HG03521 (cell line): ENCODE results near the gene CRB1.
"Not testable (repeated sequence)": the region's sequence is repeated elsewhere in the genome, so short reads cannot be mapped to it uniquely, and the experiment has no call there.

Source experiments
- ATAC-seq: cut with Tn5 transposase; IDR thresholded peaks from one replicate; pipeline ENCODE4 v1.9.1; 2021; ENCODE audit warnings: mild to moderate bottlenecking, moderate library complexity; ENCODE audit not compliant: unreplicated experiment

The CRB1 gene

GRCh38 chr1:197453376-197454058 is 185.5 kb downstream of the CRB1 start:
- ATAC-seq, result no peak

GRCh38 chr1:197462539-197462938 is 194.5 kb downstream of the CRB1 start:
- ATAC-seq, result no peak

DNA sequence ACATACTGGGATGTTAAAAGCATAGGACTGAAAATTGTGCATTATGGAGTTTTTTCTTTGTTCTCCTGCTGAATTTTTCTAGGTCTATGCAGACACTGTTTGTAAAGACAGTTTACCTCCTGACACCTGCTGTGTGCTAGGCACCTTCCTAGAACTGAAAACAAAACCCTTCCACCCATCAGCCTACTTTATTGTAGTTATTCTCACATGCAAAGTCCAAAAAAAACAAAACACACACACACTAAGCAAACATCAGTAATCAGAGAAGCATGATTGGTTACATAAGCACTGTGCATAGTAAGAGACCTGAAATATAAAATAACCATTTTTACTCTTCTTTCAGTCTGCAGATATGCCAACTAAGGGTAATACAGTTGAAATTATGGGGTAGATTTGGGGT is 195.1 kb downstream of the CRB1 start:
- no peak for ATAC-seq

DNA sequence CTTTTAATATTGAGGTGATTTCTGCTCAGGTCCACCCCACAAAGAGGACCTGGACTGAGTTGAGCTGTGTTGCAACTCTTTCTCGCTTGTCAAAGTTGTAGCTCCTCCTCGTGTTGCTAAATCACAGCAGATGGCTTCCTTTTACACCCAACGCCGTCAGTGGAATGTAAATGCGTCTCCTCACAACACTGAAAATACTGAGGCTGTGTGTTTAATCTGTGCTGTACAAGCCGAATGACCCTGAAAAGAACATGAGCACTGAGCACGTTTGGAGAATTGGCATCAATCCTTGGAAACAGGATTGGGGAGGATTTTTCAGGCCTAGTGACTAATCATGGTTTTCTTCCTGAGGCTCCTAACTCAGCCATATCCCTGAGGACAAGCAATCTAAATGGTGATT is 196.0 kb downstream of the CRB1 start:
- ATAC-seq, result no peak

DNA sequence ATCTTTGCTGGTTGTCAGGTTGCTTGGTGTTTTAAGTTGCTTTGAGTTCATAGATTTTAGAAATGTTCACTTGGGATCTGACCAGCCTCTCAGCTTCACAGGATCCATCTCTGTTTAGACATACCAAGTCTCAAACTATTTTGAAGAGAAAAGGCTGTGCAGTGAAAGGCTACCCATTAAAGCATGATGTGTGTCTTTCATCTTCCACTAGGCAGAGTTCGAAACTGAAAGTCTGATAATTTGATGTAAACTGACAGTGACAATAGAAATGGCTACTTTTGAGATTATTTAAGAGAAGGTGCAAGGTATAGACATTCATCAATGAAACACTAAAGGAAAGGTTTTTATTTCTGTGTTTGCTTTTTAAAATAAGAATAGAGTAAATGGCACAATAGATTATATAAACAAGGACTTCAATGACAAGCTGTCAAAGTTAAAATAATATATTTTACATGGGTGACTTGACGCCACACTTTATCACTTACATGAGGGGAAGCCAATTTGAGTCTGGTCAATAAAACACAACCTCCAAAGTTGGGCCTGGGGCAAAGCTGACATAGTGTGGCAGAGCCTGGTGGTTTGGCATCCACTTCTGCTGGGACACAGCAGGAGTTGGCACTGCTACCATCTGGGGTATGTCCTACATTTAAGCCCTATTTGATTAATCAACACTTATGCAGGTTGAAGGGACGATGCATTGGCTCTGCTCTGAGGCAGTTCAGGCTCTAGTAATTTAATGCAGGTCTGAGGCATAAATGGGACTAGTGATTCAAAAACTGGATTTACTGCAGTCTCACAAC is 197.7 kb downstream of the CRB1 start:
- no peak for ATAC-seq

- no peak for ATAC-seq
These were observed 198.8 kb downstream of the CRB1 start for GRCh38 chr1:197466813-197467212.

- ATAC-seq, result no peak
These were observed 199.8 kb downstream of the CRB1 start for GRCh38 chr1:197467881-197468280.

DNA sequence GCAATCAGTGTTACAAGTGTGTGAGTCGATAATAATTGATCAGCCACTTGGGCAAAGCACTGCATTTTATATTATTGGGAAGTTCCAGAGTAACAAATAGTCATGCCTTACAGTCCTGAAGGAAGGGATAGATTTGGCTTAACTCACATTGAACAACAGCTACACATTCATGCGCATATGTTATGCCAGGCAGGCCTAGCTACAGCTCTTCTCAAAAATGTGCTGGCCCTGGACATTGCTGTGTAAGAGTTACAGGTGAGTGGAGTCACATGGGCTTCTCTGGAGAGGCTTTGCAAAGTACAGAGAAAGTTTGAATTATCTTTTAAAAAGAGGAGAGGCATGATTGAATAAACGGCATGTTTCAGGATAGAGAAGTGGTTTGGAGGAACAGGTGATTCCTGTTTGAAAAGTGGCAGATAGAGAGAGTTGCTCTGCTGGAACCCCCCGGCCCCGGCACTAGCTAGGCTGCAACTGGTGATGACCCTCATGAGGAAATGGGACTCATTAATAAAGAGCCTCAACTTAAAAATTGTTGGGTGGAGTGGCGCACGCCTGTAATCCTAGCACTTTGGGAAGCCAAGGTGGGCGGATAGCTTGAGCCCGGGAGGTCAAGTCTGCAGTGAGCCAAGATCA is 200.6 kb downstream of the CRB1 start:
- no peak for ATAC-seq

GRCh38 chr1:197469620-197470210 is 201.7 kb downstream of the CRB1 start:
- ATAC-seq, result no peak

DNA sequence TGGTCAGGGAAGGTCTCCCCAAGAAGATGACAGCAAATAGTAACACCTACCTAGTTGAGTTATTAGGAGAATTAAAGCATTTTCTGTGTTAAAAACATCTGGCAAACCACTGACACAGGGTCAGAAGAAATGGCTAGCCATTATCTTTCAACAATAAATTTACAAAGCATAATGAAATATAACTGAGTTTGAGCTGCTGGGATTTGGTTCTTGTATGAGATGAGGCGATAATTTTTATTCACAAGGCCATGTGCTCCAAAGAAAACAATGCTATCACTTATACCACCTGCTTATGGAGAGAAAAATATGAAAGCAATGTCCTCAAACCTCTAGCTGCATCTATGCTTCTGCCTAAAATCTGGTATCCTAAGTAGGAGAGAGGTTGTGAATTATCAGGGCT is 202.3 kb downstream of the CRB1 start:
- no peak for ATAC-seq

- no peak for ATAC-seq
These were observed 203.4 kb downstream of the CRB1 start for GRCh38 chr1:197471248-197471985.

DNA sequence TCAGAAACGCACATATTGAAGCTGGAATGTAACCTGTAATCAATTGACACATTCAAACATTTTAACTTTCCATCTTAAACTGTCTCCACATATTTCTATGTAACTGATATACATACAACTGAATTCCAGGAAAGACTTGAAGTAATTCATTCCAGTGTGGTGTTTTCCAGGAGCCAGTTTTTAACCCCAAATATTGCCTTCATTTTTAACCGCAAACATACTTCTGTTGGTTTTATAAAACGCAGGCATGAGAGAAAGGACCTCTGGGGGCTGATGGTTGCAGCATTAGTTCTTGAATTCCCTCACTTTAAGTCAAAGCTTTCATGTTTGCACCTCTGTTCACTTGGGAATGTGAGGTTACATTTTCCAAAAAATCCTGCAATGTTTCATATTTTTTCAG is 204.1 kb downstream of the CRB1 start:
- ATAC-seq, result no peak

DNA sequence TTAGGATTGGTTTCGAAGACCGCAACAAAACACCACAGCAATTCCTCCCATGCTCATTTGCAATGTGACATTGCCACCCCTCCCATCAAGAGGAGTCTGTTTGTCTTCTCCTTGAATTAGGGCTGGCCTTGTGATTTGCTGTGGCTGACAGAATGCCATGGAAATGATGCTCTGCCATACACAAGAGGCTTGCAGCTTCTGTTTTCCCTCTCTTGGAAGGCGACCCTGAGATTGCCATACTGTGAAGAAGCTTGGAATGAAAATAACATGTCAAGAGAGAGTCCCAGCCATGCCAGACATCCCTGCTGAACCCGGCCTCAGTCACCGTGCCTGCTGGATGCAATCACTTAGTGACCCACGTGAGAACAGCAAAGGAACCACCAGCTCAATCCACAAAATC is 212.4 kb downstream of the CRB1 start:
- no peak for ATAC-seq

DNA sequence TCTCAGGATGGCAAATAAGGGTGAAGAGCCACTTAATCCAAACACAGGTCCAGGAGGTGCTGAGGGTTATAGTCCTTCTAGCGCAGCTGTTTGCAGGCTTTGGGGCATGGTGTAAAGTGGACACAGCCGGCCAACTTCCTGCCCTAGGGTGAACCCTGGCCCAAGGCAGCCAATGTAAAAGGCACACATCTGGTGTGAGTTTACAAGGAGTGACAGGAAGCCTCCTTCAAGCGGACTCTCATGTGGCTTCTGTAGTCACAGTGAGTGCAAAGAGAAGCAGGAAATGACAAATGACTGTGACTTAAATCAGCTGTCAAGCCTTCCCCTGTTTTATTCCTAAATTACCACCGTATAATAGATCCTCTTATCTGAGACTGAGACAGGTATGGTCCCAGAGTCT is 213.0 kb downstream of the CRB1 start:
- ATAC-seq, result no peak

DNA sequence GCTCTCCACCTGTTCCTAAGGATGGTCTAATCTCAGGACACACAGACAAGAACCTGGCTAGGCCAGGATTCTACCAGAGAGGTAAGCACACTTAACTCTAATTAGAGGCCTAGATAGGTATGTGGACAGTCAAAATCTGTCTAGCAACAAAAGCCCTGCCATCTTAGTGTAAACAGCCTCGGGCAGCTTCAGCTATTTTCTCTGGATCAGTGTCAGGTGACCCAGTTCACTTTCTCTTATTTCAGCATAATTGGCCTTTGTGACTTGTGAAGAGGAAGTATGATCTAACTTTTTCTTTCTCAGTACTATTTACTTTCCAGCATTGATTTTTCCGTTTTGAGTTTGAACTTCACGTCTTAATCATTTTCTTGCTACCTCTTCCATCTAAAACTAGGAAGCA is 217.7 kb downstream of the CRB1 start:
- no peak for ATAC-seq

DNA sequence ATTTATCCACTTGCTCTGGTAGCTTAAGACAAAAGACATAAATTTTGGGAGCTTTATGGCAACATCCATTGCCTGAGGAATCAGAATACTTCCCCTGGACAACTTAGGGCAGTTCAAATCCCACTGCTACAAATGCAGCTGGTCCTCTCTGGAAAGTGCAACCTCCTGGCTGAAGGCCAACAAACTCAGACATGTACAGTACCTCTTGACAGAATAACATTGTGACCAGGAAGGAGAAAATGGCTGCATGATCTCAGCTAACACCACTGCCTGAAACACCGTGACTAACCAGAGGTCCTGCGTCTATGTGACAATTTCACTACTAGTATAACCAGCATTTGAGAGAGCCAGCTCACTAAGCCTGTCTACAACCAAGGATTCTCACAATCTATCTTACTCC is 218.9 kb downstream of the CRB1 start:
- ATAC-seq, result no peak

DNA sequence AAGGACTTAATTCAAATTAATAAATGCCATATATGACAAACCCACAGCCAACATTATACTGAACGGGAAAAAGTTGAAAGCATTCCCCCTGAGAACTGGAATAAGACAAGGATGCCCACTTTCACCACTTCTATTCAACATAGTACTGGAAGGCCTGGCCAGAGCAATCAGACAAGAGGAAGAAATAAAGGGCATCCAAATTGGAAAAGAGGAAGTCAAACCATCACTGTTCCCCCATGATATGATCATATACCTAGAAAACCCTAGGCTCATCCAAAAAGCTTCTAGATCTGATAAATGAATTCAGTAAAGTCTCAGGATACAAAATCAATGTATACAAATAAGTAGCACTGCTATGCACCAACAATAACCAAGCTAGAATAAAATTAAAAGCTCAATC is 223.5 kb downstream of the CRB1 start:
- not testable (repeated sequence) for ATAC-seq

GRCh38 chr1:197496722-197497121 is 228.7 kb downstream of the CRB1 start:
- no peak for ATAC-seq

GRCh38 chr1:197510691-197511378 is 242.8 kb downstream of the CRB1 start:
- no peak for ATAC-seq

DNA sequence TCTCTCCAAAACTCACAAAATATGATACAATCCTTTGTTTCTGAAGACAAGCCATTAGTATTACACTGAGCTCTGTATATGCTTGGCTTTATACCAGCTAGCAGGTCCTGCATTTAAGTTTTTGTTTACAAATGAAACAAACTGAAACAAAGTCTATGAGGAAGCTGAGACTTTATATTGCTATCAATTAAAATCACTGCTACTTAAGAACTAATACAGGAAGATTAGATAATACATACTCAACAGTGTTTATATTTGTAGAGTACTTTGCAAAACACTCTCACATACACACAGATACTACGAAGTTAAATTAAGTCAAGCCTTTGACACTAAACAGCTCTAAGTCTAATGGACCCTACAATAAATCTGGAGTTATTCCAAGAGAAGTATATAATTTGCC is 247.4 kb downstream of the CRB1 start:
- ATAC-seq, result no peak
